HG03097 (cell line): ENCODE results near the gene FGF14.

ENCODE experiments used
- ATAC-seq: cut with Tn5 transposase; IDR thresholded peaks from one replicate; pipeline ENCODE4 v1.9.1; 2021; ENCODE audit not compliant: unreplicated experiment, low FRiP score

The FGF14 gene

GRCh38 chr13:102369302-102369701, 32.5 kb downstream of the FGF14 start:
- ATAC-seq: no peak

- no peak for ATAC-seq
These were observed 34.0 kb downstream of the FGF14 start for GRCh38 chr13:102367836-102368235.

DNA sequence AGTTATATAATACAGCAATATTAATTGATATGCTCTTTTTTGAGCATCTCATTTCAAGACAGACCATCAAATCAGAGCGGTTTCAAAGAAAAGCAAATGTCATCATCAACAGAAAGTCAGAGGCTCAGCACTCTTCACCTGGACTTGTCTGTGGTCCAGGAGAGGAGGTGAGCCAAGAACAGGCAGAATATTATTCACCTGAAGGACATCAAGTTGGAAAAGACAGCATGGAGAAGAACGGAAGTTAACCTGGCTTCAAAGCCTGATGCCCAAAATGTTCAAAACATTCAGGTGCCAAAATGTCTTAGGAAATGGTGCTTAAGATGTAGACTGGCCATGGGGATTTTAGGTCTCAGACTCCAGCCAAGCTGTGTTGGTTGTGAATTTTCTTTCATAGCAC, 40.7 kb downstream of the FGF14 start:
- no peak for ATAC-seq

- no peak for ATAC-seq
These were observed 42.6 kb downstream of the FGF14 start for GRCh38 chr13:102359264-102359663.

DNA sequence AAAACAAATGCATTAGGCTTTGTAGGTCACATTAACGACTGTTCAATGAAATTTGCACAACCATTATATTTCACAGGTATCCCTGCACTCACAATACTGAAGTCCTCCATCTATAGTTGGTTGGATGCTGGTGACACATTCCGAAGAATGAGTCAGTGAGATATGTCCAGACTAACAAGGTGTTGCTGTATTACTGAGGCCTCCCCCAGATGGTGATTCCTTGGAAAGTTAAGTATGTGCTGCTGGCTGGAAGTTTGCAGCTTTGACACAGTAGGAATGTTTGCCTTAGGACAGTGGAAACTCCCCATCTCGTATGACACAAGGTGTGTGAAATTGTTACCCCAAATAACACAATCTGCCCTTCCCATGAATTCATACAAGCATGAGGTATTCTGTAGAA, 46.6 kb downstream of the FGF14 start:
- no peak for ATAC-seq

- ATAC-seq: no peak
These were observed 47.8 kb downstream of the FGF14 start for GRCh38 chr13:102354011-102354410.

GRCh38 chr13:102351521-102351920, 50.3 kb downstream of the FGF14 start:
- no peak for ATAC-seq

DNA sequence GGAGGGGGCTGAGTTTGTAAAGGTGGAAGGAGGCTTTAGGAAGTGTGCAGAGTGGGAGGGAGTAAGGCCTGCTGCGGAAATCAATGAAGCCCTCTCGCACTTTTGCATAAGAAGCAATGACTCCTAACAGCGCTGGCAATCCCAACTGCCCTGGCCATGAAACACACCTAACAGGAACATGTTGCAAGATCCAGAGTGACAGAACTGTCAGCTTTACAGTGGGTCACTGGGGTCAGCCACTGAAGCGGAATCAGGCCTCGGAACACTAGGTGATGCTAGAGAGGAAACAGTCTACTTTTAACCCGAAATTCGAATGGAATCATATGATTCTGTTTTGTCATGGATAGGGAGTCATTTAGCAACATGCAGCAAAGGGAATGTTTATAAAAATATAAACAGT, 54.4 kb downstream of the FGF14 start:
- no peak for ATAC-seq

DNA sequence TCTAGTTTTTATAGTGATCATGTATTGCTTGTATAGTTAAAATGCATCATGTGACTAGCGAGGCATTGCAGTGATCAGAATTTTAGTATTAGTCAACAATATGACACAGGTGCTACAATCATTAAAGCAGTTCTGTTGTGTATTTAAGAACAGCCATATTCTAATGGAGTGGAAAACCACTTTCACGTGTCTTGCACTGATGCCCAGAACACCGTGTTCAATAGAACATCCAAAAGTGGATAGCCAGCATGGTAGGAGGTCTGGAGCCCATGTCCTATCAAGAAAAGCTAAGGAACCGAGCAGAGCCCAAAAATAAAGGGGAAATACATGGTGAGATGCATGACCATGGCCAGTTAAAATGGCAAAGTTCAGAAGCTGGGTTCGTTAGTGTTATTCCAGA, 55.1 kb downstream of the FGF14 start:
- no peak for ATAC-seq

- no peak for ATAC-seq
These were observed 57.4 kb downstream of the FGF14 start for GRCh38 chr13:102344410-102344809.

- ATAC-seq: no peak
These were observed 68.3 kb downstream of the FGF14 start for GRCh38 chr13:102333320-102334198.

DNA sequence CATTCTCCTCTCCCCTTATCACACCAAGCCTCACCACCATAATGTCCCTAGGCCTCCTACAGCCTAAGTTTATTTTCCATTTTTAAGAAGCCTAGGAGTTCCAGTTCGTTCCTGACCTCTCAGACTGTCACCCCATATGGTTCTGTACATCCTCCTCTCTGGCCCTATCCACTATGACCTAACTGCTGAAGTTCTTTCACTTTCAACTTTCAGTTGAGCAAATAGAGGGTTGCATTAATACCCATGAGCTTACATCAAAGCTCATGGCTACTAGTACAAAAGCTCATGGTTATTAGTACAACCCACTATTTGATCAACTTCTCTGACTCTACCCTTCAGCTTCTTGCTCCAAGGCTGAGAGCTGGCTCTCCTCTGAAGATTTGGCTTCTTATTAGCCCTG, 72.9 kb downstream of the FGF14 start:
- ATAC-seq: no peak

DNA sequence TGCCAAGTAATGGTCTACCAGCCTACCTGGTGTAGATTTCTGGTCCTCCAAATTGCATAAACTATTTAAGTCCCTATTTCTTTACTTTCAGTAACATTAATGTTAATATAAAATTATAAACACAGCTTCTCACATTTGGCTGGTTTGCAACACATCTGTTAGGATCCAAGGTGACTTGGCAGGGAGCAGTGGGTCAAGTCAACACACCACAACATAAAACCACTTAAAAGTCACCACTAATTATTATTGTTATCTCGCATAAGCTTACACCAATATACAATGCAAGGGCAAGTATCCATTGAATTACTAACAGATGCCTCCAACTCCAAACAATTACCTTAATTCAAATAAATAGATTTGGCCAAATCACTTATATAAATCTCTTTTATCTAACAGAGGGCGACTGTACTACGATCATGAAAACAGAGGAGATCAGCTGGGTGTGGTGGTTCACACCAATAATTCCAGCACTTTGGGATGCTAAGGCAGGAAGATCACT, 74.7 kb downstream of the FGF14 start:
- ATAC-seq: no peak

GRCh38 chr13:102326381-102327118, 75.3 kb downstream of the FGF14 start:
- no peak for ATAC-seq

DNA sequence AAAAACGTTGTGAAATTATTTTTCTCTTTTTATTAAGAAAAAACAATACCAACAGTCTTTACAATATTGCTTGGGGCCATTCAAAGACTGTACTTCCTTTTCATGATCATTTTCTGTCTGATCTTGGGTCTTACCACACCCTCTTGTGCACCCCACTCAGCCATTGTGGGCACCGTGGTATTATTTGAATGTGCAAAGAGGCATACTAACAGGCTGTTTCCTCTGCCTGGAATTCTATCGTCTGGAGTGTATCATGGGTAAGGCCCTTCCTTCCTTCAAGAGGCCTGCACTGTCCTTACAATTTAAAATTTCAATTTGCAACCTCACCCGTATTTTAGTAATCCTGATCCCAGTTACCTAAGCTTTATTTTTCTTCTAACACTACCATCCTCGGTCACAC, 76.5 kb downstream of the FGF14 start:
- no peak for ATAC-seq

DNA sequence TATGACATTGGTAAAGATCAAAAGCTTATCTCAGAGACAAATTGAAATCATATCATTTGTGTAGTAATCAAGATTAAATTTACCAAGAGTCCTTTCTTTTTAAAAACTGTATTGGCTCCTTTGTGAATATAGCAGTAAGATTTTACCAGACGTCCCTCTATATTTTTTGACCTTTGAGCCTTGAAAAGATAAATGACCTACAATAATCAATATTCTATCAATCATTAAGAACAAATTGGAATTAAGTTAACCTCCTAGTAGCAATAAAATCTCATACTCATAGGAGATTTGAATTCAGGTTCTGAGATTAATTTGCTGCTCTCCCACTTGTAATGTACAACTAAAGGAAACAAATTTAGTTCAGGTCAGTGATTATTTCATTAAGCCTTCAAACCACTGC, 78.3 kb downstream of the FGF14 start:
- no peak for ATAC-seq

DNA sequence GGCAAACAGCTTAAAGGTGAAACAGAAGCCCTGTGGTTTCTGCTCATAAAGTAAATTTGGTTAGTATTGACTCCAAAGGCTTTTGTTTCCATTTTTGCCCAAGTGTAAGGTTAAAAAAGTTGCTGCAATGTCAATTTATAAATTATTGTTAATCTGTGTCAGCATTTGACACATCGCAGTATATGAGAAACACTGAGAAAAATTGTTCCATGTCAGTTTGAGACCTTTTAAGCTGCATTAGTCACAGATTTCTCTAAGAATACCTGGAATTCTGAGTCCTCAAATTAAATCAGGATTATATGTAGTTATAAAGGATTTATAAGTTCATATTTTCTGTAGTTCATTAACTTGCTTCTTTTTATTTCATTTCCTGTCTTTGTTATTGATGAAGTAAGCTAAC, 78.8 kb downstream of the FGF14 start:
- ATAC-seq: no peak

DNA sequence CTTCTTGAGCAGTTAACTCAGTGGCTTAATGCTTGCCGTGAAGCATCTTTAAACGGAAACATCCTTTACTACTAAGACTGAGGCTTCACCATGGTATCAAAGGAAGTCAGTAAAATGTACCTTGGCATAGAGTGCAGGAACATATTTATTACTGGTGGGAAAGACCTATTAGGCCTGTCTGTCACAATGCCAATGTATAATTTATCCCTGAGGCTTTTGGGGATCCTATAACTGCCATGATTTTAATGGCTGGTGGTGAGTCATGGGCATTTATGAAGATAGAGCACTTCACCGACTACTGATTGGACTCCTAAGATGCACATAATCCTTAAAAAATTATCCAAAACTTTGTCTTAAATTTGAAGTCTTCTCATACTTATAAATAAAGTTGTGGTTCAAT, 79.6 kb downstream of the FGF14 start:
- ATAC-seq: no peak

DNA sequence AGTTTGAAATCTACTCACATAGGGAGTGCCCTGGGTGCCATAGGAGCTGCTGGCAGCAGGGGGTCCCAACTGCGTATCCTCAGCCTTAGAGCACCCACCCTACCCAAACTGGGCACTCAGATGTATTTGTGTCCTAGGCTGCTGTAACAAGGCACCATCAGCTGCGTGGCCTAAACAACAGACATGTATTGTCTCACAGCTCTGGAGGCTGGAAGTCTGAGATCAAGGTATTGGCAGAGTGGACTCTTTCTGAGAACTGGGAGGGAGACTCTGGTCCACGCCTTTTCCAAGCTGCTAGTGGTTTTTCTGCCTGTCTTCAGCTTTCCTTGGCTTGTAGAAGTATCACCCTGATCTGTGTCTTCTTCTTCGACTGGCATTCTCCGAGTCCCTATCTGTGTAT, 83.6 kb downstream of the FGF14 start:
- ATAC-seq: no peak

DNA sequence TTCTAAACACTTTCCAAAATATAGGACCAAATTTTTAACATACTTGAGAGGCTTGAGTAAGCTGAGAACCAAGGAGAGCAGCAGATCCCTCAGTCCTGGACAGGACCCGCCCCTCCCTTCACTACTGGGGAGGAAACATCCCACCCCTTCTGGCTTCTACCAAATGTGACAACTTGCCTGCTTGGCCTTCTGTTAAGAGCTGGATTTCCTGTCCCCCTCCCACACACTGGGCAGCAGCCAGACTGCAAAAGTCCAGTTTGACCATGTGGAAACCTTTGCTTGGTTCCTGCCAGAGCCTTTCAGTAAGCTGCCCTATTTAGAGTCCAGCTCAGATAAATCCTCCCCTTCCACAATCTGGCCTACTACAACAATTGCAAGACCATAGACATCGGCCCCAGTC, 84.3 kb downstream of the FGF14 start:
- ATAC-seq: no peak

DNA sequence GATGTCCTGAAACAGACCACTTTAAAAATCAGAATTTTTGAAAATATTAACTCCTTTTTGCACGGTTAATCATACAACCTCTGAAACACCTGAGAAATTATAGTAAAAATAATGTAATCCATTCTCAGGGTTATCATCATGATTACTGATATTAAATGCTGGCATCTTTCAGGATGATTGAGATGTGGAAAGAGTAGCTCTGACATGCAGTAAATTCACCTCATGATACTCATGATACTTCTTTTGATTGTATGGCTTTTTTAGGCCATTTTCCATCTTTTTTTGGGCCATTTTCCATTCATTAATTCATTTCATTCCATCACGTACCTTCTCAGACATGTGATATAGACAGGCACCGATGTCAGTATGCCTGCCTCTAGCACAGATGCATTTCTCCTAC, 85.1 kb downstream of the FGF14 start:
- ATAC-seq: no peak

- no peak for ATAC-seq
These were observed 89.0 kb downstream of the FGF14 start for GRCh38 chr13:102312841-102313240.
